HUES48 (cell line): Measurements from ENCODE around the gene SPOCK1.
"Not testable (repeated sequence)": the region's sequence is repeated elsewhere in the genome, so short reads cannot be mapped to it uniquely, and the experiment has no call there.

Experiments
- H3K27ac ChIP-seq: one replicate; pipeline ENCODE4 v1.7.0; 2013; ENCODE audit warnings: low read depth, low read length, inconsistent platforms
- H3K27me3 ChIP-seq: 2 replicates; pipeline ENCODE4 v1.6.1; 2013; ENCODE audit warnings: mild to moderate bottlenecking, low read length; ENCODE audit not compliant: control insufficient read depth, insufficient read depth
- H3K36me3 ChIP-seq: 2 replicates; pipeline ENCODE4 v1.6.1; 2013; ENCODE audit warnings: low read length; ENCODE audit not compliant: control insufficient read depth, insufficient read depth
- H3K4me1 ChIP-seq: 2 replicates; pipeline ENCODE4 v1.6.1; 2013; ENCODE audit warnings: mild to moderate bottlenecking, low read length; ENCODE audit not compliant: control insufficient read depth, insufficient read depth
- H3K4me3 ChIP-seq: 2 replicates; pipeline ENCODE4 v1.5.1; 2013; ENCODE audit warnings: mild to moderate bottlenecking, low read depth, low read length
- H3K9ac ChIP-seq: 2 replicates; pipeline ENCODE4 v1.6.1; 2013; ENCODE audit warnings: mild to moderate bottlenecking, low read depth, low read length, moderate library complexity
- H3K9me3 ChIP-seq: 2 replicates; pipeline ENCODE4 v1.6.1; 2013; ENCODE audit warnings: low read length; ENCODE audit not compliant: control insufficient read depth, insufficient read depth

The SPOCK1 gene

GRCh38 chr5:136999787-137000186 lies 499.3 kb downstream of the SPOCK1 start:
- no peak overlapping the region for H3K9ac ChIP-seq
- no peaks in the 10 kb centered on the region for H3K9me3 ChIP-seq
- no peaks in the 10 kb centered on the region for H3K4me1 ChIP-seq
- H3K36me3 ChIP-seq, result no peaks in the 10 kb centered on the region
- no peak overlapping the region for H3K27ac ChIP-seq
- no peaks in the 10 kb centered on the region for H3K27me3 ChIP-seq
- no peak overlapping the region for H3K4me3 ChIP-seq

- no peaks in the 10 kb centered on the region for H3K9me3 ChIP-seq
Observed at GRCh38 chr5:136998854-136999357, 500.2 kb downstream of the SPOCK1 start.

DNA sequence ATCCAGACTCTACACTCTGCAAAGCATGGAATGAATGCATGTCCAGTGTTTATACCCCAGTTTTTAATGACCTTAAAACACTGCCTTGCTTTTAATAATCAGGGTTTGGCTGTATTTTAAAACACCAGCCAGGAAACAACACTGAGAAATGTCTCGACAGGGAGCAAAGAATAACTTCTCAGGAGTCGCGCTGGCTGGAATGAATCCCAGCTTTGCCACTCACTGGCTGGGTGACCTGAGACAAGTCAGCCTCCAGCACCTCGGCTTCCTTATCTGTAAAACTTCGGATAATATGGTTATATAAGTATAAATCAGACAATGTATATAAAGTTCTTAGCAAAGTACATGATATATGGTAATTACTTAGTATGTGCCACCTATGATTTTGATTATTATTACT lies 505.0 kb downstream of the SPOCK1 start:
- Histone ChIP-seq H3K27ac (no peak overlapping the region), H3K9me3 (no peaks in the 10 kb centered on the region), H3K9ac (no peak overlapping the region), H3K36me3 (no peaks in the 10 kb centered on the region), H3K4me3 (no peak overlapping the region), H3K4me1 (no peaks in the 10 kb centered on the region), H3K27me3 (no peaks in the 10 kb centered on the region)

More at GRCh38 chr5:136998854-136999357, 500.2 kb downstream of the SPOCK1 start:
- Histone ChIP-seq H3K9ac (no peak overlapping the region), H3K27me3 (no peaks in the 10 kb centered on the region), H3K27ac (no peak overlapping the region), H3K4me1 (no peaks in the 10 kb centered on the region), H3K36me3 (no peaks in the 10 kb centered on the region), H3K4me3 (no peak overlapping the region)

- Histone ChIP-seq H3K4me1 (no peaks in the 10 kb centered on the region), H3K9me3 (no peaks in the 10 kb centered on the region), H3K4me3 (no peak overlapping the region), H3K27ac (no peak overlapping the region), H3K27me3 (no peaks in the 10 kb centered on the region), H3K36me3 (no peaks in the 10 kb centered on the region), H3K9ac (no peak overlapping the region)
Observed at GRCh38 chr5:136992796-136993489, 506.2 kb downstream of the SPOCK1 start.

- Histone ChIP-seq H3K4me1 (peaks cover 5% of the 10 kb centered on the region; the same call in 1 of the 2 replicates), H3K36me3 (no peaks in the 10 kb centered on the region), H3K4me3 (no peak overlapping the region)
Observed at GRCh38 chr5:136985785-136986475, 513.2 kb downstream of the SPOCK1 start.

DNA sequence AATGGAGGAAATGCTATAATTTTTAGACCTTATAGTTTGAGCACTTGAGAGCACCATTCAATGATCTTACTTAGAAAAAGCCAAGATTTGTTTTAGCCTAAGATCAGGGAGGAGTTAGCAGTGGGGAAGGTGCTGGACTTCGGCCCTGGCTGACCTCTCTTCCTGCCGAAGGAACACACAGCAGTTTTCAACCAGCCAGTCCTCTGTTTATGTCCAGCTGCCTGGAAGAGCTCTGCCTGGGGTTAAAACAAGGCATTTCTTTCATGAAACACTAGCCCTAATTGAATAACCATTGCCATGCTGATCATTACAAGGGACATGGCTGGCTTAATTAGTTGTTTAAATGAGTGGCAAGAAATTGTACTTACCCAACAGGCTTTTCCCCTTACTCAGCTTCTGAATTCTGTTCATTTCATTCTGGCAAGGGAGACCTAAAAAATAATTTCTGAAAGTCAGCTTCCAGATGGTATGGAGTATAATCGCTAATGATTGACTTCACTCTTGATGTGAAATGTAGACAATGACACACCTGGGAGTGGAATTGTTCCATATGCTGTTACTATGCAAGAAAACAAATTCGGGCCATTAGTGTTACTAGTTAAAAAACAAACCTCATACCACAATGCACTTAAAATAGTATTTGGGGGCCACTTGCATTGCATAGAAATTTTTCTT lies 514.2 kb downstream of the SPOCK1 start:
- no peak overlapping the region; the same call in 1 of the 2 replicates for H3K9ac ChIP-seq
- H3K27ac ChIP-seq, result no peak overlapping the region
- H3K9me3 ChIP-seq, result no peaks in the 10 kb centered on the region
- no peak overlapping the region for H3K4me3 ChIP-seq
- H3K36me3 ChIP-seq, result no peaks in the 10 kb centered on the region
- H3K4me1 ChIP-seq, result peaks cover 5% of the 10 kb centered on the region; the same call in 1 of the 2 replicates
- H3K27me3 ChIP-seq, result no peaks in the 10 kb centered on the region

More at GRCh38 chr5:136985785-136986475, 513.2 kb downstream of the SPOCK1 start:
- Histone ChIP-seq H3K27me3 (no peaks in the 10 kb centered on the region), H3K9ac (no peak overlapping the region), H3K9me3 (no peaks in the 10 kb centered on the region), H3K27ac (no peak overlapping the region)

DNA sequence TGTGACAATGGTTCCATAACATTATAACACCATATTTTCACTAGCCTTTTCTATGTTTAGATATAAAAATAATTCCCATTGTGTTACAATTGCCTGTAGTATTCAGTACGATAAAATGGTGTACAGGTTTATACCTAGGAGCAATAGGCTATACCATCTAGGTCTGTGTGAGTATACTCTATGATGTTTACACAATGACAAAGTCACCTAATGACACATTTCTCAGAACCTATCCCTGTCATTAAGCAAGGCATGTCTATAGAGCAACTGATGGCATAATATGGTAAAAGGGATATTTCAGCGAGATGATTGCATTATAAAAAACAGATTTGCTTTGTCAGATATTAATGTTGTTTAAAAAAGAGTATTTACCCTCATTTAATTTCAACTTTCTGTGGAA lies 517.2 kb downstream of the SPOCK1 start:
- Histone ChIP-seq H3K9me3 (no peaks in the 10 kb centered on the region), H3K36me3 (no peaks in the 10 kb centered on the region), H3K4me3 (no peak overlapping the region), H3K4me1 (peaks cover 5% of the 10 kb centered on the region; the same call in 1 of the 2 replicates), H3K27me3 (no peaks in the 10 kb centered on the region), H3K27ac (no peak overlapping the region), H3K9ac (no peak overlapping the region)

DNA sequence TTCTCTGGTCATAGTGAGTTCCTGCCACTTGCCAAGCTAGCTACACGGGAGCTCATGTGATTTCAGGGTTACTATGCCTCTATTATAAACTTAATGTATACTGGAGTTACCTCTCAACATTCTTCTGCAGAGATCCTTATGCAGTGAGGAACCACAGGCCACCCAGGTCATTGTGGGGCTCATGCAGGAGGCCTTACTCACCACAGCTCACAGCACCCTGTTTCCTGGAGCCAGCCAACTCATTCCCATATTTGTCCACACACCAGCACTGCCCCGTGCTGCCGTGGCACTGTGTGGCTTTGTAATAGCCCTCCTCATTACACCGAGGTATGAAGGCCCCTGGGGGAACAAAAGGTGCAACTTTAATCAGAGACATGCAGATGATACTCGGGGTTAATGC lies 520.0 kb downstream of the SPOCK1 start:
- no peak overlapping the region for H3K9ac ChIP-seq
- no peak overlapping the region for H3K4me3 ChIP-seq
- no peaks in the 10 kb centered on the region for H3K36me3 ChIP-seq
- H3K27ac ChIP-seq, result no peak overlapping the region
- H3K27me3 ChIP-seq, result no peaks in the 10 kb centered on the region
- no peaks in the 10 kb centered on the region for H3K9me3 ChIP-seq
- H3K4me1 ChIP-seq, result no peaks in the 10 kb centered on the region

DNA sequence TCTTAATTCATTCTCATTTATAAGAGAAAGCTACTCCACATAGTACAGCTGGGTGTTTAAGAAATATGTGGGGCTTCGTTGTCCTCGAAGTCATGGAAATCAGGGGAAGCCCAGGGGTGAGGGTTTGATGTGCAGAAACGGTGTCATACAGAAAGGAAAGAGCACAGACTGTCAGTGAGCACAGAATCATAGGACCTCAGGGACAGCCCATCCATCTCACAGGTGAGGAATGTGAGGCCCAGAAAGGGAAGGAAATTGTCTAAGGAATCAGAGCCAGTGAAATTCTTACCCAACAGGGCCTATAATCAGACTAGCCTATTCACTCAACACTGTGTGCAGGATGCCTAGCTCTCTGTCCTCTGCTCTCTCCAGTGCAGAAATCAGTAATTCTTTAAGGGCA lies 535.6 kb downstream of the SPOCK1 start:
- Histone ChIP-seq H3K4me1 (peaks cover 8% of the 10 kb centered on the region), H3K36me3 (no peaks in the 10 kb centered on the region), H3K9ac (no peak overlapping the region), H3K9me3 (no peaks in the 10 kb centered on the region), H3K4me3 (no peak overlapping the region), H3K27ac (no peak overlapping the region), H3K27me3 (no peaks in the 10 kb centered on the region)

DNA sequence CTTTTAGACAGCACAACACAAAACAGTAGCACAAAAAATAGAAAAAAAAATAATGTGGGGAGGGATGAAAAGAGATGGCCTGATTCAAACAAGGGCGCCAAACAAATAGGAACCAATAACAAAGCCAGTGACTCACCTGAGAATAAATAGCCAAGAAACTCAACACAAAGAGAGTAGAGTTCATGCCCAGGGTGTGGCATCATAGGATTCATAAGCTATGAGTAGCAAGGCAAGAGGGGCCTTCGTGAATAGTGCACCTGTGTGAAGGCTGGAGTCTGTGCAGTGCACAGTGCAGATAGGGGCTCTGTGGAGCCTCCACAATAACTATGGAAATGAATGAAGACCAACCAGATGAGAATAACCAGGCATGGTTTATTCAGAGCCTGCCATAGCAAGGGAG lies 541.7 kb downstream of the SPOCK1 start:
- Histone ChIP-seq H3K4me1 (peaks cover 19% of the 10 kb centered on the region), H3K9me3 (no peaks in the 10 kb centered on the region), H3K27me3 (no peaks in the 10 kb centered on the region), H3K4me3 (no peak overlapping the region), H3K36me3 (no peaks in the 10 kb centered on the region), H3K27ac (no peak overlapping the region), H3K9ac (no peak overlapping the region)

DNA sequence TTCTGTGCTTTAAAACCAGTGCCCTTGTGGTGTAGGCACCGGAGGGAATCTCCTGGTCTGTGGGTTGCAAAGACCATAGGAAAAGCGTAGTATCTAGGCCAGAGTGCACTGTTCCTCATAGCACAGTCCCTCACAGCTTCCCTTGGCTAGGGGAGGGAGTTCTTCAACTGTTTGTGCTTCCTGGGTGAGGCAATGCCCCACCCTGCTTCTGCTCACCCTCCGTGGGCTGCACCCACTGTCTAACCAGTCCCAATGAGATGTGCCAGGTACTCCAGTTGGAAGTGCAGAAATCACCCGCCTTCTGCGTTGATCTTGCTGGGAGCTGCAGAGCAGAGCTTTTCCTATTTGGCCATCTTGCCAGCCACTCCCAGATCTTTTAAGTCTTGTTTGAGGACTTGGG lies 545.0 kb downstream of the SPOCK1 start:
- not testable (repeated sequence) for H3K27me3 ChIP-seq, H3K9me3 ChIP-seq, H3K9ac ChIP-seq, H3K36me3 ChIP-seq
- H3K27ac ChIP-seq, result peak overlapping the region; percentile 35
- peaks cover 11% of the 10 kb centered on the region for H3K4me1 ChIP-seq
- H3K4me3 ChIP-seq, result peak overlapping the region; percentile 16; the same call in 1 of the 2 replicates
